ENCODE measurements around the gene PRPF31. TPM values are rescaled to one million over a fixed set of nuclear protein-coding genes. Genes with fewer than 3 reads are reported as not detected.
A peak's percentile ranks its signal among the peaks of the same experiment; 100 is the strongest.

The PRPF31 gene
- total and polyA plus RNA-seq, 4 donors: 34.1 to 54.1 (median 51.7) TPM

DNA sequence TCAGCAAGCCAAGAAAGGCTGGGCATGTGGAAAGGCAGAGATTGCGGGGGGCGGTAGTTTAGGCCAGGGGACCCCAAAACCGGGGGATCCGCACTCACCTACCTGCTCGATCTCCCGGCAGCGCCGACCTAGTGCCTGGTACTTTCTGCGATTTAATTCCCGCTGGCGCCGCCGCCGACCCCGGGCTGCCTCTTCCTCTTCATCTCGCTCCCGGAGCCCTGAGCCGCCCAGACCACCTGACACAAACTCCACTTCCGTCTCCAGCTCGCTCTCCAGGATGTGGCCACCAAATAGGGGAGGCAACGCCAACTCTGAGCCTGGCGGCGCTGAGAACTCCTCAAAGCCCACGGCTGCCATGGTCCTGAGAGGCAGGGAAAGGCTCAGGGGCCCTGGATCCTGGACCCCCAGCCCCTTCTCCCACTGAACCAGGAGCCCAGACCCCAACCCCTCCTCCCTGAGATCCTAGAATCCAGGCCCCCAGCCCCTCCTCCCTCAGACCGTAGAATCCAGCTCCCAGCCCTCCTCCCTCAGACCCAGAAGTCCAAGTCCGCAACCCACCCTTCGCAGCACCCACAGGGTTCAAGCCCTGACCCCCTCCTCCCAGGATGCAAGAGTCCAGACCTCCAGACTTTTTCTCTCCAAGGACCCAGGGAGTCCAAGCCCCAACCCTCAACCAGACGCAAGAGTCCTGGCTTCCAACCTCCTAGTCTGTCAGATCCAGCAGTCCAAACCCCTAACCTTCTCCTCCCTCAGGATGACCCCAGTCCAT lies 1.0 kb upstream of the PRPF31 start:
- DNase-seq: no peak

DNA sequence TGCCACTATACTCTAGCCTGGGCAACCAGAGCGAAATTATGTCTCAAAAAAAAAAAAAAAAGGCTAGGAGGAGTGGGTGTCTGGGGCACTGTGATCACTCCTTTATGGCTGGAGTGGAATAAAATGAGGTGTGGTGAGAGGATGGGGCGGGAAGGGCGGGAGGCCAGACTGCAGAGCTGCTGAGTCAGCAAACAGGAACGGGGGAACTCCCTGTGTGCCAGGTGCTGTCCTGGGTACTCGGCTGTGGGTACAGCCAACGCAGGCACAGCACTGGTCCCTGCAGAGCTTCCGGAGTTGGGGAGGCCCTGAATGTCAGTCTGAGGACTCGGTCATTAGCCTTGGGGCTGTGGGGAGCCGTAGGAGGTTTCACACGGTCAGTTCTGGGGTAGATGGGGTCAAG lies 5.7 kb downstream of the PRPF31 start:
- TF ChIP-seq, protein P1, sequence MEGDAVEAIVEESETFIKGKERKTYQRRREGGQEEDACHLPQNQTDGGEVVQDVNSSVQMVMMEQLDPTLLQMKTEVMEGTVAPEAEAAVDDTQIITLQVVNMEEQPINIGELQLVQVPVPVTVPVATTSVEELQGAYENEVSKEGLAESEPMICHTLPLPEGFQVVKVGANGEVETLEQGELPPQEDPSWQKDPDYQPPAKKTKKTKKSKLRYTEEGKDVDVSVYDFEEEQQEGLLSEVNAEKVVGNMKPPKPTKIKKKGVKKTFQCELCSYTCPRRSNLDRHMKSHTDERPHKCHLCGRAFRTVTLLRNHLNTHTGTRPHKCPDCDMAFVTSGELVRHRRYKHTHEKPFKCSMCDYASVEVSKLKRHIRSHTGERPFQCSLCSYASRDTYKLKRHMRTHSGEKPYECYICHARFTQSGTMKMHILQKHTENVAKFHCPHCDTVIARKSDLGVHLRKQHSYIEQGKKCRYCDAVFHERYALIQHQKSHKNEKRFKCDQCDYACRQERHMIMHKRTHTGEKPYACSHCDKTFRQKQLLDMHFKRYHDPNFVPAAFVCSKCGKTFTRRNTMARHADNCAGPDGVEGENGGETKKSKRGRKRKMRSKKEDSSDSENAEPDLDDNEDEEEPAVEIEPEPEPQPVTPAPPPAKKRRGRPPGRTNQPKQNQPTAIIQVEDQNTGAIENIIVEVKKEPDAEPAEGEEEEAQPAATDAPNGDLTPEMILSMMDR (IDR thresholded peaks at IDR 0.05; ENCODE audit: control extremely low read depth, extremely low read depth): no peak
- Histone ChIP-seq H3K27ac (ENCODE audit: low read depth in 1 of 2, low read length in 1 of 2) (no peak overlapping the region), H3K4me1 (ENCODE audit: control insufficient read depth in 5 of 5, insufficient read depth in 5 of 5, low read length in 5 of 5) (peaks cover 0 to 5% (median 0%) of the 10 kb centered on the region in 5 donors), H3K4me3 (no peak overlapping the region), H3K27me3 (ENCODE audit: control insufficient read depth in 3 of 3, insufficient read depth in 3 of 3, low read length in 2 of 3) (no peaks in the 10 kb centered on the region), H3K9me3 (ENCODE audit: control insufficient read depth in 4 of 4, insufficient read depth in 3 of 4, low read length in 3 of 4) (no peaks in the 10 kb centered on the region), H3K9ac (ENCODE audit: insufficient read depth in 1 of 2, low read length in 2 of 2) (no peak overlapping the region), H3K36me3 (ENCODE audit: control insufficient read depth in 4 of 4, insufficient read depth in 4 of 4, low read length in 4 of 4) (peaks cover 10 to 53% (median 32%) of the 10 kb centered on the region in 4 donors)
- 95 to 96% methylated on average over 10 of the region's 10 CpGs for WGBS, 2 donors
- DNase-seq: no peak
- no peak for ATAC-seq (ENCODE audit: insufficient read depth, low FRiP score)

More for the DNA sequence above, 1.0 kb upstream of the PRPF31 start:
- Histone ChIP-seq H3K4me1 (ENCODE audit: control insufficient read depth in 5 of 5, insufficient read depth in 5 of 5, low read length in 5 of 5) (peaks cover 0 to 17% (median 0%) of the 10 kb centered on the region in 5 donors), H3K27ac (ENCODE audit: low read depth in 1 of 2, low read length in 1 of 2) (peak overlapping the region in 1 of 2 donors; percentile 95), H3K9me3 (ENCODE audit: control insufficient read depth in 4 of 4, insufficient read depth in 3 of 4, low read length in 3 of 4) (no peaks in the 10 kb centered on the region), H3K27me3 (ENCODE audit: control insufficient read depth in 3 of 3, insufficient read depth in 3 of 3, low read length in 2 of 3) (no peaks in the 10 kb centered on the region), H3K9ac (ENCODE audit: insufficient read depth in 1 of 2, low read length in 2 of 2) (peak overlapping the region; percentile 78 to 87), H3K4me3 (peak overlapping the region; percentile 73), H3K36me3 (ENCODE audit: control insufficient read depth in 4 of 4, insufficient read depth in 4 of 4, low read length in 4 of 4) (peaks cover 3 to 18% (median 10%) of the 10 kb centered on the region in 4 donors)
- TF ChIP-seq, protein P1 (IDR thresholded peaks at IDR 0.05; ENCODE audit: control extremely low read depth, extremely low read depth): no peak
- peak; percentile 5 for ATAC-seq (ENCODE audit: insufficient read depth, low FRiP score)
- 11 to 19% methylated on average over 28 of the region's 28 CpGs for WGBS, 2 donors

DNA sequence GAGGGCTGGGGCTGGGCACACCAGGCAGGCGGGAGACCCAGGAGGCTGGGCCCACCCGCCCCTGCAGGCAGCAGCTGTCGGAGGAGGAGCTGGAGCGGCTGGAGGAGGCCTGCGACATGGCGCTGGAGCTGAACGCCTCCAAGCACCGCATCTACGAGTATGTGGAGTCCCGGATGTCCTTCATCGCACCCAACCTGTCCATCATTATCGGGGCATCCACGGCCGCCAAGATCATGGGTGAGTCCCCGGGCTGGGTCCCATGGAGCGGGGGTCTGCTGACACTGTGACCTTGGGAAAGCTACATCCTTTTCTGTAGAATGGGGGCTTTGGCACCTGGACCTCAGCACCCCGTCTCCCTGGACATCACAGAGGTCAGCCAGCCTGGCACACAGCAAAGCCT lies 8.1 kb downstream of the PRPF31 start:
- H3K9me3 ChIP-seq (ENCODE audit: control insufficient read depth in 4 of 4, insufficient read depth in 3 of 4, low read length in 3 of 4): no peaks in the 10 kb centered on the region
- H3K36me3 ChIP-seq (ENCODE audit: control insufficient read depth in 4 of 4, insufficient read depth in 4 of 4, low read length in 4 of 4): peaks cover 12 to 74% (median 34%) of the 10 kb centered on the region in 4 donors
- ATAC-seq (ENCODE audit: insufficient read depth, low FRiP score): no peak
- no peak overlapping the region for H3K27ac ChIP-seq (ENCODE audit: low read depth in 1 of 2, low read length in 1 of 2)
- no peaks in the 10 kb centered on the region for H3K27me3 ChIP-seq (ENCODE audit: control insufficient read depth in 3 of 3, insufficient read depth in 3 of 3, low read length in 2 of 3)
- H3K4me3 ChIP-seq: no peak overlapping the region
- no peaks in the 10 kb centered on the region for H3K4me1 ChIP-seq (ENCODE audit: control insufficient read depth in 5 of 5, insufficient read depth in 5 of 5, low read length in 5 of 5)
- TF ChIP-seq, protein P1 (IDR thresholded peaks at IDR 0.05; ENCODE audit: control extremely low read depth, extremely low read depth): no peak
- H3K9ac ChIP-seq (ENCODE audit: insufficient read depth in 1 of 2, low read length in 2 of 2): no peak overlapping the region
- no peak for DNase-seq
- WGBS, 2 donors: 97 to 98% methylated on average over 17 of the region's 17 CpGs
